Suprapubic skin (tissue), 4 donors: Measurements from ENCODE around the gene INTS6L. TPM values are rescaled to one million over a fixed set of nuclear protein-coding genes. Genes with fewer than 3 reads are reported as not detected.

Experiments used
- DNase-seq, 2 donors: peaks; one replicate each; pipeline ENCODE4 v3.0.0-alpha.2; 2019; ENCODE audit warnings: low spot score in 2 of 2
- H3K27ac ChIP-seq: fragments of 200-600 bp; sonication (generic); one replicate; pipeline ENCODE4 v1.5.1; 2019
- H3K27me3 ChIP-seq: fragments of 200-600 bp; sonication (generic); one replicate; pipeline ENCODE4 v1.5.1; 2019
- H3K36me3 ChIP-seq: fragments of 200-600 bp; sonication (generic); one replicate; pipeline ENCODE4 v1.5.1; 2019
- H3K4me1 ChIP-seq: fragments of 200-600 bp; sonication (generic); one replicate; pipeline ENCODE4 v1.5.1; 2019
- H3K4me3 ChIP-seq: fragments of 200-600 bp; sonication (generic); one replicate; pipeline ENCODE4 v1.5.1; 2019; ENCODE audit warnings: mild to moderate bottlenecking
- H3K9me3 ChIP-seq: fragments of 200-600 bp; sonication (generic); one replicate; pipeline ENCODE4 v1.5.1; 2019
- EP300 ChIP-seq: sonication (generic); formaldehyde crosslinking; IDR thresholded peaks from one replicate; pipeline ENCODE4 v1.6.1; 2017; ENCODE audit warnings: antibody characterized with exemption
- POLR2A ChIP-seq, 2 donors: fragments of 450-650 bp; IDR thresholded peaks; one replicate each; pipeline ENCODE4 v1.6.1; 2017; ENCODE audit warnings: antibody characterized with exemption in 2 of 2, mild to moderate bottlenecking in 2 of 2, moderate library complexity in 2 of 2
- POLR2AphosphoS5 ChIP-seq, 3 donors: sonication (generic); formaldehyde crosslinking; IDR thresholded peaks; one replicate each; pipeline ENCODE4 v1.6.1; 2017; ENCODE audit warnings: antibody characterized with exemption in 3 of 3
- WGBS: methylation state at CpG from one replicate; pipeline ENCODE4 v1.1.5; 2018; 5-methylcytosine and 5-hydroxymethylcytosine counted together
- total RNA-seq, 4 donors: library from RNA; depleted of rRNA; stranded (reverse); fragments of >200 nt; gene quantifications; one replicate each; pipeline ENCODE4 v1.1.0, GENCODE V29; 2016
- TF ChIP-seq, protein P1 (sequence below), 2 donors: fragments of 200-600 bp in 1 of 2; fragments of 450-650 bp in 1 of 2; sonication (generic) in 1 of 2; IDR thresholded peaks; one replicate each; pipeline ENCODE4 v1.5.1; 2016 to 2019; ENCODE audit warnings: antibody characterized with exemption in 2 of 2, mild to moderate bottlenecking in 1 of 2, moderate library complexity in 1 of 2

Gene INTS6L, protein sequence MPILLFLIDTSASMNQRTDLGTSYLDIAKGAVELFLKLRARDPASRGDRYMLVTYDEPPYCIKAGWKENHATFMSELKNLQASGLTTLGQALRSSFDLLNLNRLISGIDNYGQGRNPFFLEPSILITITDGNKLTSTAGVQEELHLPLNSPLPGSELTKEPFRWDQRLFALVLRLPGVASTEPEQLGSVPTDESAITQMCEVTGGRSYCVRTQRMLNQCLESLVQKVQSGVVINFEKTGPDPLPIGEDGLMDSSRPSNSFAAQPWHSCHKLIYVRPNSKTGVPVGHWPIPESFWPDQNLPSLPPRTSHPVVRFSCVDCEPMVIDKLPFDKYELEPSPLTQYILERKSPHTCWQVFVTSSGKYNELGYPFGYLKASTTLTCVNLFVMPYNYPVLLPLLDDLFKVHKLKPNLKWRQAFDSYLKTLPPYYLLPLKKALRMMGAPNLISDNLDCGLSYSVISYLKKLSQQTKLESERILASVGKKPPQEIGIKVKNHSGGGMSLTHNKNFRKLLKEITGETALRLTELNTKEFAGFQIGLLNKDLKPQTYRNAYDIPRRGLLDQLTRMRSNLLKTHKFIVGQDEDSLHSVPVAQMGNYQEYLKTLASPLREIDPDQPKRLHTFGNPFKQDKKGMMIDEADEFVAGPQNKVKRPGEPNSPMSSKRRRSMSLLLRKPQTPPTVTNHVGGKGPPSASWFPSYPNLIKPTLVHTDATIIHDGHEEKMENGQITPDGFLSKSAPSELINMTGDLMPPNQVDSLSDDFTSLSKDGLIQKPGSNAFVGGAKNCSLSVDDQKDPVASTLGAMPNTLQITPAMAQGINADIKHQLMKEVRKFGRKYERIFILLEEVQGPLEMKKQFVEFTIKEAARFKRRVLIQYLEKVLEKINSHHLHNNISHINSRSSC
- total RNA-seq = 10 to 100 TPM in 2 of 4 donors, 1 to 10 TPM in 2; 9.2 to 28.8 (median 12.6) TPM

GRCh38 chrX:135520553-135521404 is at the start of gene INTS6L:
TSS of gene INTS6L (plus strand) at chrX:135520660. CDS start at chrX:135520993, 333 bp downstream.
- Histone ChIP-seq H3K9me3 (no peaks in the 10 kb centered on the region), H3K4me1 (no peaks in the 10 kb centered on the region), H3K27me3 (no peaks in the 10 kb centered on the region), H3K27ac (peak within 1 kb of the TSS; percentile 94), H3K36me3 (no peaks in the 10 kb centered on the region), H3K4me3 (peak within 1 kb of the TSS; percentile 75)
- peak; percentile 88 to 92 for DNase-seq
- WGBS = 45% methylated on average over 50 of the region's 50 CpGs
- TF ChIP-seq EP300 (no peak), POLR2A (IDR thresholded peaks at IDR 0.05) (peak; percentile 51 to 88), POLR2AphosphoS5 (IDR thresholded peaks at IDR 0.05) (peak in 1 of 3 donors; percentile 67)
- TF ChIP-seq, protein P1, sequence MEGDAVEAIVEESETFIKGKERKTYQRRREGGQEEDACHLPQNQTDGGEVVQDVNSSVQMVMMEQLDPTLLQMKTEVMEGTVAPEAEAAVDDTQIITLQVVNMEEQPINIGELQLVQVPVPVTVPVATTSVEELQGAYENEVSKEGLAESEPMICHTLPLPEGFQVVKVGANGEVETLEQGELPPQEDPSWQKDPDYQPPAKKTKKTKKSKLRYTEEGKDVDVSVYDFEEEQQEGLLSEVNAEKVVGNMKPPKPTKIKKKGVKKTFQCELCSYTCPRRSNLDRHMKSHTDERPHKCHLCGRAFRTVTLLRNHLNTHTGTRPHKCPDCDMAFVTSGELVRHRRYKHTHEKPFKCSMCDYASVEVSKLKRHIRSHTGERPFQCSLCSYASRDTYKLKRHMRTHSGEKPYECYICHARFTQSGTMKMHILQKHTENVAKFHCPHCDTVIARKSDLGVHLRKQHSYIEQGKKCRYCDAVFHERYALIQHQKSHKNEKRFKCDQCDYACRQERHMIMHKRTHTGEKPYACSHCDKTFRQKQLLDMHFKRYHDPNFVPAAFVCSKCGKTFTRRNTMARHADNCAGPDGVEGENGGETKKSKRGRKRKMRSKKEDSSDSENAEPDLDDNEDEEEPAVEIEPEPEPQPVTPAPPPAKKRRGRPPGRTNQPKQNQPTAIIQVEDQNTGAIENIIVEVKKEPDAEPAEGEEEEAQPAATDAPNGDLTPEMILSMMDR (IDR thresholded peaks at IDR 0.05) = no peak

GRCh38 chrX:135476378-135476777 is 44.1 kb upstream of the INTS6L start:
- Histone ChIP-seq H3K4me3 (no peak overlapping the region), H3K4me1 (no peaks in the 10 kb centered on the region), H3K9me3 (no peaks in the 10 kb centered on the region), H3K27me3 (no peaks in the 10 kb centered on the region), H3K36me3 (no peaks in the 10 kb centered on the region), H3K27ac (no peak overlapping the region)
- no peak for DNase-seq
- TF ChIP-seq, protein P1 (IDR thresholded peaks at IDR 0.05) = no peak
- no peak for TF ChIP-seq POLR2A (IDR thresholded peaks at IDR 0.05)
- TF ChIP-seq POLR2AphosphoS5 (IDR thresholded peaks at IDR 0.05) = no peak
- TF ChIP-seq EP300 = no peak
- WGBS = 52% methylated on average over 3 of the region's 3 CpGs

- no peaks in the 10 kb centered on the region for H3K27me3 ChIP-seq
- no peak overlapping the region for H3K4me3 ChIP-seq
- no peak for DNase-seq
- 17% methylated on average over 3 of the region's 3 CpGs for WGBS
- H3K27ac ChIP-seq = no peak overlapping the region
- H3K36me3 ChIP-seq = no peaks in the 10 kb centered on the region
- H3K9me3 ChIP-seq = no peaks in the 10 kb centered on the region
- no peaks in the 10 kb centered on the region for H3K4me1 ChIP-seq
- no peak for TF ChIP-seq EP300
- TF ChIP-seq, protein P1 (IDR thresholded peaks at IDR 0.05) = no peak
- TF ChIP-seq POLR2AphosphoS5 (IDR thresholded peaks at IDR 0.05) = no peak
- no peak for TF ChIP-seq POLR2A (IDR thresholded peaks at IDR 0.05)
Measured at GRCh38 chrX:135477576-135477975, 42.9 kb upstream of the INTS6L start.

GRCh38 chrX:135480076-135480475 is 40.4 kb upstream of the INTS6L start:
- Histone ChIP-seq H3K36me3 (no peaks in the 10 kb centered on the region), H3K4me1 (no peaks in the 10 kb centered on the region), H3K27ac (no peak overlapping the region), H3K27me3 (no peaks in the 10 kb centered on the region), H3K4me3 (no peak overlapping the region), H3K9me3 (no peaks in the 10 kb centered on the region)
- TF ChIP-seq EP300 = no peak
- no peak for TF ChIP-seq POLR2A (IDR thresholded peaks at IDR 0.05)
- no peak for TF ChIP-seq POLR2AphosphoS5 (IDR thresholded peaks at IDR 0.05)
- TF ChIP-seq, protein P1 (IDR thresholded peaks at IDR 0.05) = no peak
- 65% methylated on average over 7 of the region's 7 CpGs for WGBS
- DNase-seq = no peak
